Bone marrow (tissue), 2 donors: ENCODE data around the gene ZNF771.
"Not testable (repeated sequence)": the region's sequence is repeated elsewhere in the genome, so short reads cannot be mapped to it uniquely, and the experiment has no call there.

ENCODE experiments used
- DNase-seq, 2 donors: peaks; one replicate each; lab custom pipeline; 2025; lab: John Stamatoyannopoulos, UW

Gene ZNF771

GRCh38 chr16:30375864-30376263 lies 31.5 kb upstream of the ZNF771 start:
- no peak for DNase-seq

GRCh38 chr16:30376461-30376902 lies 30.9 kb upstream of the ZNF771 start:
- DNase-seq, result no peak

GRCh38 chr16:30377050-30377811 lies 30.2 kb upstream of the ZNF771 start:
- DNase-seq, result no peak

GRCh38 chr16:30377812-30378235 lies 29.6 kb upstream of the ZNF771 start:
- DNase-seq, result peak; percentile 80 to 87

DNA sequence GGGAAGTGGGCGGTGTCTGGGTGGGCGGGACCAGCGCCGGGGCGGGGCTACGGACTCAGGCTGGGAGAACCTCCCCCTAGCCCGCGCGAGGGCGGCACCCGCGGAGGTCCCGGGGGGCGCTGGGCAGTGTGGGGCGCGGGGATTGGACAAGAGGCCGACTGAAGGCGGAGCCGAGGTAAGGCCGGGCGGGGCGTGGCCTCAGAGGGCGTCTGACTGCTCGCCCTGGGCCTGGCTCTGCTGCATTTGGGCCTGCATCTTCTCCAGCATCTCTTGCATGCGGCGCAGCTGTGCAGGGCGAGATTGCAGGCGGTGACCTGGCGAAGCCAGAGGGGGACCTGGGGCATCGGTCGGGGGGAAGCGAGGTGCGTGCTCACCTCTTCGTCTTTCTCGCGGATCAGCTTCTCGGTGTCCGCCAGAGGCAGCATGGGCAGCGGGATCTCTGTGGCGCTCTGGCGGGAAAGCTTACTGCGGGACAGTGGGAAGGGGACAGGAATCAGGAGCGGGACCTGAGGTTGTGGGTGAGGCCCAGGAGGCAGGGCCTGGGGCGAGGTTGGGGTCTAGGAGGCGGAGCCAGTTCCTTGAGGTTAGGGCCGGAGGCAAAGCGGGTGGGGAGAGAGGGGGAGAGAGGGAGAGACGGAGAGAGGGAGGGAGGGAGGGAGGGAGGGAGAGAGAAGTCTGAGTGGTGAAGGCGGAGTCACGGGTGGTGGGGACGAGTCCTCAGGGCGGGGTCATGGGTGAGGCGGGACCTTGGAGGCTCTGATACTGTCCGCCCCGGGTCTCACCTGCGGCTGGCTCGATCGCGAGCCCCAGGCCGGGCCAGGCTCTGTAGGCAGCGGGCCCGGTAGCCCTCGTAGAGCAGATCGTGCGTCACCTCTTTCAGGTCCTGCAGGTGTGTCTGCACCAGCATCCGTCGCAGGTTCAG lies 28.9 kb upstream of the ZNF771 start:
- peak; percentile 96 for DNase-seq

DNA sequence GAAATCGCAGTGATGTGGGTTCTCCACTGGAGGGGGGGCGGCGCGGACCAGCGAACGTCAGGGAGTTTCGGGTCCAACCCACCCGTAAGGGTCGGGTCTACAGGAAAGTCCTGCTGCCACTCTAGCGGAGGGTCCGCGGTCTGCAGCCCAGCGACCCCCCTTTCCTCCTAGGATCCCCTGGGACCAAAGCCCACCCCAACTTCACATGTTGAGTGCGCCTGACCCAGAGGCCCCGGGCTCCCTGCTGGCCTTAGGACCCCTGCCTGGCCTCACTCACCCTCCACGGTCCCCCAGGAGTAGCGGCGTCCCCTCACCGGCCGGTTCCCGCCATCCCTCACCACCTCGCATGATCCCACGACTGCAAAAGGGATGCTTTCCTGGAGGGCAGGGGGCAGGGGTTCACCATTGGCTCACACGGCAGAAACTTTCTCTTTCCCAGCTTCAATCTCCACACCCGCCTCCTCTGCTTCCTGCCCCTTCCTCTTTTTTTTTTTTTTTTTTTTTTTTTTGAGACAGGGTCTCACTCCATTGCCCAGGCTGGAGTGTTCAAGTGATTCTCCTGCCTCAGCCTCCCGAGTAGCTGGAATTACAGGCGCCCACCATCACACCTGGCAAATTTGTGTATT lies 28.1 kb upstream of the ZNF771 start:
- DNase-seq, result no peak

DNA sequence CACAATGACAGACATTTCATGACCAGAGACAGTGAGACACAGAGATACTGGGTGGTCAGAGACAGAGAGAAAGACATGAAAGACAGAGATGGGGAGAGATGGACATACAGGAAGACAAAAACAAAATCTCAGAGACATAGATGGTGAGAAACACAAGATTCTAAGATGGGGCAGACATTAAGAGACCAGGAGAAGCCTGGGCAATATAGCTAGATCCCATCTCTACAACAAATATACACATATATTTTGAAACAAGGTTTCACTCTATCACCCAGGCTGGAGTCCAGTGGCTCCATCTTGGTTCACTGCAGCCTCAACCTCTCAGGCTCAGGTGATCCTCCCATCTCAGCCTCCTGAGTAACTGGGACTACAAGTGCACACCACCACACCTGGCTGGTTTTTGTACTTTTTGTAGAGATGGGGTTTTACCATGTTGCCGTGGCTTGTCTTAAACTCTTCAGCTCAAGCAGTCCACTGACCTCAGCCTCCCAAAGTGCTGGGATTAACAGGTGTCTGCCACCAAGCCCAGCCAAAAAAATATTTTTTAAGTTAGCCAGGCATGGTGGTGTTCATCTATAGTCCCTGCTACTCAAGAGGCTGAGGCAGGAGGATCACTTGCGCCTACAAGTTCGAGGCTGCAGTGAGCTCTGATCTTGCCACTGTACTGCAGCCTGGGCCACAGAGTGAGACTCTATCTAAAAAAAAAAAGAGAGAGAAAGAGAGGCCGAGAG lies 27.2 kb upstream of the ZNF771 start:
- DNase-seq, result no peak

DNA sequence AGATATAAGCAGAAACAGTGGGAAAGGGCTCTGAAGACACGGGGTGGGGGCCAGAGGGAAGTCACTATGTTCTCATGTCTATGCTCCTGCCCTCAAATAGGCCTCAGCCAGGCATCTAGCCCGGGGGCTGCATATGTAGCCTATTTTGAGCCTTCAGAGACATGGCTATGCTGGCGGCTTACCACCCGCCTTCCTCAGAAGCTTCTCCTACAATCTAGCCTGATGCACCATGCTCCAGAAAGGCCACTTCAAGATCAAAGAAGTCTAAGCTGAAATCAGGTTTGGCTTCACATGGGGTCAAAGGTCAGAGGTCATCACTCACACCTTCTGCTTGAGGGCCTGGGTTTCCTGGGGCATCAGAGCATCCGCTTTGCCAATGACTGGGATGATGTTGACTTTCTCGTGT lies 26.6 kb upstream of the ZNF771 start:
- DNase-seq, result no peak

DNA sequence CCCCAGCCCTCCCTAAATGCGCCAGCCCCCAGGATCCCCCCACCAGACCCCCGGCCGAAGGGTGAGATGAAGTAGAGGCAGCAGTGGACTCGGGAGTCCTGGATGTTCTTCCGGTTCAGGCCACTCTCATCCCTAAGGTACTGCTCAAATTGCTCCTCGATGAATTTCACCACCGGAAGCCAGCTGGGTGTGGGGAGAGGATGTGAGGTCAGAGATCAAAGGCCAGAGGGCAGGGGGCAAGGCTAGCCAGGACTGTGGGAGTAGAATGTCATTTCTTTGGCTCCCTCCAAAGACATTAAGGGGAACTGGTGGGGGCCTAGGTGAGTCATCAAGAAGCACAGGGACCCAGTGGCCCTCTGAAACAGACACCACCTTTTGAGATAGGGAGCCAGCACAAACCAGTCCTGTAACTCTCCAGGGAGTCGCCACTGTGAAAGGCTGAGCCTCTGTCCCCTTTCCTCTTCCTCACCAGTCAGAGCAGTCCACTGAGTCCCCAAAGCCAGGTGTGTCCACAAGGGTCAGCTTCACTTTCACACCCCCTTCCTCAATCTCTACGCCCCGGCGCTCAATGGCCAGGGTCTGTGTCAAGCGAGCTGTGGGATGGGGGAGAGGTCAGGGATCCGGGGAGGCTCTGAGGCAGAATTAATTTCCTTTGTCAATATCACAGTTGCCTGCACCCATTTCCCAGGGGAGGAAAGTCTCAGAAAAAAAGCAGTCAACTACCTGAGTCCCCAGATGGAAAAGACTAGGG lies 25.9 kb upstream of the ZNF771 start:
- no peak for DNase-seq

DNA sequence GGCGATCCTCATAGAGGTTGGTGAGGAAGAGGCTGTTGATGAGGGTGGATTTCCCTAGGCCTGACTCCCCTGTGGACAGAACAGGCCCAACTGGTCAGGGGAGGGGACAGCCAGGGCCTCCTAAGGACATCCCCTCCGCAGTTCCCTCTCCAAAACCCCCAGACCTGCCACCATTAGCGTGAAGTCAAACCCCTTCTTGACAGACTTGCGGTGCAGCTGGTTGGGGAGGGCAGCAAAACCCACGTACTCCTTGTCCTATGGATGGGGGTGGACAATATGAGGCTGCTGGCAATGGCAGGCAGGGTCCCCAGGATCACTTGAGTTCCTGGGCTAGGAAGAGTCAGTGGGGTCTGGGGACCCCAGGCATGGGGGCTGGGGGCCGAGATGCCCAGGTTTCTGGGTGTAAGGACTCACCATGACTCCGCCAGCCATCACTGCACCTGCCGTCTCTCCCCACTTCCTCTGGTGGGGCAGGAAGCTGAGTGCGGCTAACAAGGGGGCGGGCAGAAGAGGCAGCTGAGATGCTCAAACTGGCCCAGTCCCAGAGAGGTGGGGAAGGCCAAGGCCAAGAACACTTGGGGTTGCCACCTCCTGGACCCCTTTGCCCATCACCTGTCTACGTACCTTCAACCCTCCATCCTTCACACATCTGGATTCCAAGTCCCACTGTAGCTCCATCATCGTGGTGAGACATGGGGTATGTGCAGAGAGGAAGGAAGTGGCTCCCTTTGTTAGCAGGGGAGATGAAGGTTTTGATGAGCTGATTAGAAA lies 25.1 kb upstream of the ZNF771 start, which contains the start of gene SEPTIN1:
TSS of gene SEPTIN1 (minus strand) at position 451 of the 771 bp plus-strand sequence. CDS start at position 432, 19 bp downstream.
- DNase-seq, result peak in 1 of 2 donors; percentile 39

GRCh38 chr16:30383521-30383920 lies 23.9 kb upstream of the ZNF771 start:
- DNase-seq, result no peak

- no peak for DNase-seq
Measured at GRCh38 chr16:30394592-30395154, 12.7 kb upstream of the ZNF771 start.

- DNase-seq, result peak; percentile 30 to 41
Measured at GRCh38 chr16:30395155-30395991, 12.0 kb upstream of the ZNF771 start, which contains the start of gene ZNF48. Gene ZNF48 (plus strand): TSS chr16:30395420. CDS start chr16:30395795, 375 bp downstream.

GRCh38 chr16:30395992-30396585 lies 11.3 kb upstream of the ZNF771 start:
- no peak for DNase-seq

DNA sequence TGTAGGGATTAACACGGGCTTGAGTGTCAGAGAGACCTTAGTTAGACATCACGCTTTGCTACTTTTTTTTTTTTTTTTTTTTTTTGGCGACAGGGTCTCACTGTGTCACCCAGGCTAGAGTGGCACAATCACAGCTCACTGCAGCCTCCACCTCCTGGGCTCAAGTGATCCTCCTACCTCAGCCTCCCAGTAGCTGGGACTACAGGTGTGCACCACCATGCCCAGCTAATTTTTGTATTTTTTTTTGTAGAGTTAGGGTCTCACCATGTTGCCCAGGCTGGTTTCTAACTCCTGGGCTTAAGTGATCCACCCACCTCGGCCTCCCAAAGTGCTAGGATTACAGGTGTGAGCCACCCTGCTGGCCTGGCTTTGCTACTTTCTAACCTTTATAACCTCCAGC lies 10.8 kb upstream of the ZNF771 start:
- not testable (repeated sequence) for DNase-seq

DNA sequence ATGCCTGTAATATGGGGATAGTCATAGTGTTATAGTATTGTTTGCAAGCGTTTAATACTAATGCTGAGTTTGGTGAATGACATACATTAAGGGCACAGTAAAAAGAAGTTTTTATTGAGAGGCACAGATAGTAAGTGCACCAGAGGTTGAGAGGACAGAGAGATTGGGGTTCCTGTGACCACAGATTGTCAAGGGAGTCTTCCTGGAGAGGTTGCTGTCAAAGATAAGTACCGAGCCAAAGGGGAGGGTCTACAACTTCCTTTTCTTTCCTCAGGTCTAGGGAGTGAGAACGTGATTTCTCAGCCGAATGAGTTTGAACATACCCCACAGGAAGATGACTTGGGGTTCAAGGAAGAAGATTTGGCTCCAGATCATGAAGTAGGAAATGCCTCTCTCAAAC lies 10.3 kb upstream of the ZNF771 start:
- DNase-seq, result no peak

- no peak for DNase-seq
Measured at GRCh38 chr16:30397776-30398660, 9.4 kb upstream of the ZNF771 start.
